HepG2 (cell line): ENCODE data around the gene OSBPL3.

ENCODE experiments used
- ATF7 ChIP-seq, 2 experiments: fragments of 450-650 bp in 1 of 2; sonication (generic) in 1 of 2; formaldehyde crosslinking in 1 of 2; IDR thresholded peaks; 2 replicates each; pipeline versions ENCODE4 v1.4.0 to v1.6.1; 2016 to 2020; ENCODE audit warnings: antibody characterized with exemption in 1 of 2, mild to moderate bottlenecking in 1 of 2, missing genetic modification reagents in 1 of 2
- CHD2 ChIP-seq: IDR thresholded peaks from 2 replicates; pipeline ENCODE4 v1.6.1; 2011; ENCODE audit warnings: low read depth, low read length, improper control_type of control experiment
- IRF1 ChIP-seq: sonication (generic); formaldehyde crosslinking; IDR thresholded peaks from 2 replicates; pipeline ENCODE4 v1.4.0; 2020; ENCODE audit warnings: low read depth, mild to moderate bottlenecking, missing genetic modification reagents
- MEIS2 ChIP-seq: sonication (generic); formaldehyde crosslinking; IDR thresholded peaks from 2 replicates; pipeline ENCODE4 v1.9.0; 2021; ENCODE audit warnings: mild to moderate bottlenecking, missing genetic modification reagents
- NFIC ChIP-seq: IDR thresholded peaks from 2 replicates; pipeline ENCODE4 v1.6.1; 2012; ENCODE audit warnings: mild to moderate bottlenecking, low read length, inconsistent platforms
- POLR2A ChIP-seq, 2 experiments: IDR thresholded peaks; 2 replicates each; pipeline ENCODE4 v1.6.1; 2011; ENCODE audit warnings: low read depth in 2 of 2, low read length in 2 of 2, mild to moderate bottlenecking in 1 of 2, moderate library complexity in 1 of 2; ENCODE audit not compliant: insufficient read depth in 1 of 2
- RFX5 ChIP-seq: IDR thresholded peaks from 2 replicates; pipeline ENCODE4 v1.6.1; 2011; ENCODE audit warnings: low read depth, low read length, improper control_type of control experiment
- ZNF251 ChIP-seq: sonication (generic); formaldehyde crosslinking; IDR thresholded peaks from 2 replicates; pipeline ENCODE4 v1.9.0; 2021; ENCODE audit warnings: mild to moderate bottlenecking, missing genetic modification reagents
- ZNF274 ChIP-seq: sonication (generic); formaldehyde crosslinking; IDR thresholded peaks from 2 replicates; pipeline ENCODE4 v1.5.1; 2020; ENCODE audit warnings: mild to moderate bottlenecking, missing genetic modification reagents

GRCh38 chr7:24899905-24900304 is 80.1 kb downstream of the OSBPL3 start:
- TF ChIP-seq RFX5 = no peak
- no peak for TF ChIP-seq ZNF251 (CRISPR knock-in tag)
- no peak for TF ChIP-seq CHD2
- TF ChIP-seq IRF1 (CRISPR knock-in tag) = no peak
- no peak for TF ChIP-seq NFIC
- TF ChIP-seq ATF7 (IDR thresholded peaks at IDR 0.05) = no peak
- TF ChIP-seq ATF7 (CRISPR knock-in tag; IDR thresholded peaks at IDR 0.05) = no peak
- no peak for TF ChIP-seq ZNF274 (CRISPR knock-in tag)
- no peak for TF ChIP-seq POLR2A (IDR thresholded peaks at IDR 0.05; ENCODE audit: insufficient read depth in 1 of 2, low read depth in 2 of 2, low read length in 2 of 2)
- TF ChIP-seq MEIS2 (CRISPR knock-in tag) = no peak
